ENCODE measurements around the gene WNT6.

The WNT6 gene

GRCh38 chr2:218889937-218890336 lies 30.3 kb downstream of the WNT6 start:
- DNase-seq (ENCODE audit: low spot score), result no peak
- TF ChIP-seq CTCF (IDR thresholded peaks at IDR 0.05; ENCODE audit: extremely low read depth, missing control alignments), result no peak

- DNase-seq (ENCODE audit: low spot score), result no peak
- TF ChIP-seq CTCF (IDR thresholded peaks at IDR 0.05; ENCODE audit: extremely low read depth, missing control alignments), result no peak
These were observed 30.8 kb downstream of the WNT6 start for GRCh38 chr2:218890369-218890768.

GRCh38 chr2:218891275-218892135 lies 31.9 kb downstream of the WNT6 start:
- TF ChIP-seq CTCF (IDR thresholded peaks at IDR 0.05; ENCODE audit: extremely low read depth, missing control alignments), result no peak
- DNase-seq (ENCODE audit: low spot score), result no peak

GRCh38 chr2:218892693-218893348 lies 33.2 kb downstream of the WNT6 start:
- peak; percentile 84 for DNase-seq (ENCODE audit: low spot score)
- TF ChIP-seq CTCF (IDR thresholded peaks at IDR 0.05; ENCODE audit: extremely low read depth, missing control alignments), result peak; percentile 69

GRCh38 chr2:218893349-218894150 lies 33.9 kb downstream of the WNT6 start:
- DNase-seq (ENCODE audit: low spot score), result peak; percentile 17
- TF ChIP-seq CTCF (IDR thresholded peaks at IDR 0.05; ENCODE audit: extremely low read depth, missing control alignments), result no peak

GRCh38 chr2:218894151-218894879 lies 34.7 kb downstream of the WNT6 start:
- no peak for DNase-seq (ENCODE audit: low spot score)
- no peak for TF ChIP-seq CTCF (IDR thresholded peaks at IDR 0.05; ENCODE audit: extremely low read depth, missing control alignments)

Data from GM20000 (cell line).